GM19099 (cell line): ENCODE data around the gene AMTN.

ENCODE experiments used
- POLR2A ChIP-seq: IDR thresholded peaks from 3 replicates; pipeline ENCODE4 v1.6.1; 2011; ENCODE audit warnings: low read depth; ENCODE audit not compliant: insufficient read length; ENCODE audit errors: extremely low read depth

AMTN gene

DNA sequence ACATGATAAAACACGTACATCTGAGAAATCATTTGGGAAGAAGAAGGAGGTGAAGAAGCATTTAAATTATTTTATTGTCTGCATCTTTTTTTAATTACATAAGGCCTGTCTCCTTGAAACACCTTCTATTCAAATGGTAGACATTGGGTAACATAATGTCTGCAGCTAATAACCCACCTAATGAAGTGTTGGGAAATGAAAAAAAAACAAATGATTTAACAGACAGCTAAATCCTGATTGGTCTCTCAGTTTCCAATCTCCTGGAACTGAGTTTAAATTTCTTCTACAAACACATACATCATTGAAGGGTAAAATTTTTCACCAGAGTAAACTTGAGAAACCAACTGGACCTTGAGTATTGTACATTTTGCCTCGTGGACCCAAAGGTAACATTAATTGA is at the start of gene AMTN:
TSS of gene AMTN (plus strand) at position 301 of the 400 bp plus-strand sequence. CDS start 209 bp downstream, outside the sequence.
- no peak for TF ChIP-seq POLR2A

GRCh38 chr4:70471897-70472296 is 46.5 kb upstream of the AMTN start, which contains the start of gene MUC7:
MUC7 (plus strand) TSS chr4:70472197; CDS start chr4:70474022, 1,825 bp downstream.
- no peak for TF ChIP-seq POLR2A

DNA sequence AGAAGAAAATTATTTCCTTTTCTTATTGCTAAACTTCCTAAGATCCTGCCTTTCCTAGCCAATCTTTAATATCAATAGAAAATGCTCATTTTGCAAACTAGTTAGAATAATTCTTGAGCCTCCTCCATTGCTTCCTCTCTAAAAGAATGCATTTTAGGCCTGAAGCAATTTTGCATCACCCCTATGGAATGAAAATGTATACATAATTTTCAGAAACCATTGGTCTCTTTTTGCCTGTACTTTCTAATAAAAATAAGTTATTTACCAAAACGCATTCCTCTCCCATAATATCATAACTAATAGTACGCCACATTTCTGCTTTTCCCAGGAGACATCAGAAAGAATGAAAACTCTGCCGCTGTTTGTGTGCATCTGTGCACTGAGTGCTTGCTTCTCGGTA is 44.7 kb upstream of the AMTN start:
- TF ChIP-seq POLR2A, result no peak

GRCh38 chr4:70488748-70489147 is 29.6 kb upstream of the AMTN start:
- TF ChIP-seq POLR2A, result no peak

DNA sequence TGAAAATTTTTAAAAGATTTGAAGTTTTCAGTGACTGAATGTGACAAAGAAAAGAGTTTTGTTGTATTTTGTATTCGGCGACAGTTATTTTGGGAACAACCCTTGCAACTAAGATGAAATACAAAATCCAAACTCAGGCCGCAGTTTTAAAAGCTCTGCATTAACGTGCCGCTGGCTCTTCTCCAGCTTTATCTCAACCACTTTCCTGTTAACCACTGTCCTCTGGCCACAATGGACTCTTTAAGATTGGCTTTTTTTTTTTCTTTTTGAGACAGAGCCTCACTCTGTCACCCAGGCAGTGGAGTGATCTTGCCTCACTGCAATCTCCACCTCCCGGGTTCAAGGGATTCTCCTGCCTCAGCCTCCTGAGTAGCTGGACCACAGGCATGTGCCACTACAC is 22.1 kb upstream of the AMTN start:
- no peak for TF ChIP-seq POLR2A

- no peak for TF ChIP-seq POLR2A
Measured at GRCh38 chr4:70504733-70505132, 13.6 kb upstream of the AMTN start.

DNA sequence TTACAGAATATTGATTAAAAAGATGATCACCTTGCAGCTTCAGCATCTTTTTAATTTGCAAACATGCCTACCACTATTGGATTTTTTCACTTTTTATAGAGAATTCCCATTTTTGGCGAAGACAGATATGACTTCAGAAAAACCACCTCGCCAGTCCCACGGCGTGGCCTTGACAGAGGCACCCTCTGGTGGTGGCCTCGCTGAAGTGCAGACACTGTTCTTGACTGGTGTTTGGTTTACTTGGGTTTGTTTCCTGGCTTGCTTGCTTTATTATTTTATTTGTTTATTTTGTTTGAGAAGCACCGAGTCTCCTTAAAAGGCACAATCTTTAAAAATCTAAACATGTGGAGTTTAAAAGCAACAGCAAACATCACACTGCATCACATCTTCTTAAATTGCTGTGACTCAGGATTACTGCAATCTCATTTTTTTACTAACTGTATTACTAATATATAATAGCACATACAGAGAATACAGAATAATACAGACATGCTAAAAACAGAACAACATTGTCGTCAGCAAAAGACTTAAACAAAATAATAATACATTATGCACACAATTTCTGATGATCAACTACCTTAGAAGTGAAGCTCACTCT is 13.1 kb upstream of the AMTN start:
- no peak for TF ChIP-seq POLR2A

- no peak for TF ChIP-seq POLR2A
Measured at GRCh38 chr4:70508801-70509200, 9.6 kb upstream of the AMTN start.

- TF ChIP-seq POLR2A, result no peak
Measured at GRCh38 chr4:70511365-70511764, 7.0 kb upstream of the AMTN start.

GRCh38 chr4:70515367-70516250 is 2.8 kb upstream of the AMTN start:
- no peak for TF ChIP-seq POLR2A

- no peak for TF ChIP-seq POLR2A
Measured at GRCh38 chr4:70518716-70519115, 347 bp downstream of the AMTN start.

DNA sequence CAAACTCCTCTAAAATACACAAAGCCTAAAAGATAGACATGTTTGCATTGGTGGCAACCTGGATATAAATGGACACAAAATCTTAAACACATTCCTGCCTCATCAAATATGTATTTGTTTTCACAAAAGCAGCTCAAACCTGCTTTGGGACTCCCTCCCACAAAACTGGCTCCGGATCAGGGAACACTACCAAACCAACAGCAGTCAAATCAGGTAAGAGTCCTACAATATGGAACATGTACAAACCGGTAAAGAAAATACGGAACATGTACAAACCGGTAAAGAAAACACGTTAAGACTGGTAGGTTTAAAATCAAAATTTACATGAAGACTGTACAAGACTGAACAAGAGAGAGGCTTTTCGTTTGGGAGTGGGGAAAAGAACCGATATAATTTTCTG is 4.3 kb downstream of the AMTN start:
- TF ChIP-seq POLR2A, result no peak

DNA sequence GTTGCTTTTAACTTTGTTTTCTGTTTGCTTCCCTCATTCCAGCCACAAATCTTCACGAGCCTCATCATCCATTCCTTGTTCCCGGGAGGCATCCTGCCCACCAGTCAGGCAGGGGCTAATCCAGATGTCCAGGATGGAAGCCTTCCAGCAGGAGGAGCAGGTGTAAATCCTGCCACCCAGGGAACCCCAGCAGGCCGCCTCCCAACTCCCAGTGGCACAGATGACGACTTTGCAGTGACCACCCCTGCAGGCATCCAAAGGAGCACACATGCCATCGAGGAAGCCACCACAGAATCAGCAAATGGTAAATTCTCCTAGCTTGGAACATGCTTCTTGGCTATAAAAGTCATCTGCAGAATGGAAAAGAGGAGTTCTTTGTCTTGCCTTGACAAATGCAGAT is 12.6 kb downstream of the AMTN start:
- no peak for TF ChIP-seq POLR2A

DNA sequence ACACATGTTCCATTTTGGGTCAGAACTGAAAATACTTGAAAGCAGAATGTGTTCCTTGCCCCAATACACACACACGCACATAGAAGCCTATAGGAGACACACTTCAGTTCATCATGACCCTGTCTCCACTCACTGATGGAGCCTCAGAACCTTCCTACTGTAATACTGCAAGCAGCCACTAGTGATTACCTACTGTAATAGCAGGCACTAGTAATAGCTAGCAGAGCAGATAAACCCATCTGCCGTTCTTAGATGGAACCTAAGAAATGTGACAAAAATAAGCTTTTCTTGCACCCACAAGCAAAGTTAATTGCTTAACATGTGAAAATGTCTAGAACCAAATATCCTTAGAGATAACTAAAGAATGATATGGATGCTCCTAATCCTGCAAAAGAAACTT is 13.6 kb downstream of the AMTN start:
- TF ChIP-seq POLR2A, result no peak

DNA sequence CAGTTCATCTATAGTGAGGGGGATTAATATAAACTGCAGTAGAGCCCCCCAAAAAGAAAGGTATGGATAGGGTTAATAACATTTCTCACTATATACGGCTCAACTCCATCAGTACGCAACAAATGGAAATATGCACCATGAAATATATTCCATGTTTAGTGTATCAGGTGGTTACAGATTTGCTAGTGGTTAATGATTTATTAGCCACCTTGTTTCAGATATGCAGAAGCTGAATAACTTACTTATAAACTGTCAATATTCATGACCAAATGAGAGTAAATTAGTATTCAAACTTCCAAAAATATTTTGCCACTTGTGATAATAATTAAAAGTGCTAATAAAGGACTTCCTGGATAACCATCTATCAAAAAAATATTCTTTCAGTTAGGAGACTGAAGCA is 14.8 kb downstream of the AMTN start:
- TF ChIP-seq POLR2A, result no peak

GRCh38 chr4:70533791-70534190 is 15.4 kb downstream of the AMTN start:
- TF ChIP-seq POLR2A, result no peak
